K562 (cell line): ENCODE results near the gene NDOR1. TPM values are rescaled to one million over a fixed set of nuclear protein-coding genes. Genes with fewer than 3 reads are reported as not detected.

Experiments
- CREB3L1 ChIP-seq: fragments of 450-650 bp; IDR thresholded peaks from 2 replicates; pipeline ENCODE4 v1.6.1; 2014; ENCODE audit warnings: low read depth, mild to moderate bottlenecking, moderate library complexity, borderline replicate concordance
- EGR1 ChIP-seq: fragments of 450-650 bp; conservative IDR thresholded peaks from 2 replicates; pipeline ENCODE4 v1.6.1; 2017; ENCODE audit warnings: mild to moderate bottlenecking
- FIP1L1 ChIP-seq: fragments of 200-400 bp; formaldehyde crosslinking; IDR thresholded peaks from 2 replicates; pipeline ENCODE4 v1.6.1; 2018; ENCODE audit warnings: mild to moderate bottlenecking, low read depth, low read length; ENCODE audit not compliant: poor library complexity, severe bottlenecking
- FOXK2 ChIP-seq, 2 experiments: fragments of 450-650 bp; IDR thresholded peaks in 1 of 2; conservative IDR thresholded peaks in 1 of 2; 2 replicates each; pipeline ENCODE4 v1.6.1; 2016; ENCODE audit warnings: low read depth in 2 of 2, mild to moderate bottlenecking in 1 of 2
- KLF13 ChIP-seq: fragments of 450-650 bp; IDR thresholded peaks from 2 replicates; pipeline ENCODE4 v1.6.1; 2016; ENCODE audit warnings: missing genetic modification characterization, low read depth, mild to moderate bottlenecking, missing compliant biosample characterization, moderate library complexity, borderline replicate concordance
- LEF1 ChIP-seq: fragments of 450-650 bp; IDR thresholded peaks from 2 replicates; pipeline ENCODE4 v1.6.1; 2016; ENCODE audit warnings: mild to moderate bottlenecking
- MEF2A ChIP-seq: IDR thresholded peaks from 2 replicates; pipeline ENCODE4 v1.6.1; 2011; ENCODE audit warnings: low read depth, mild to moderate bottlenecking, low read length, moderate library complexity; ENCODE audit not compliant: control insufficient read depth
- NFIC ChIP-seq: fragments of 450-650 bp; IDR thresholded peaks from 2 replicates; pipeline ENCODE4 v1.6.1; 2017; ENCODE audit warnings: mild to moderate bottlenecking, inconsistent platforms
- NR4A1 ChIP-seq, 2 experiments: fragments of 250-450 bp in 1 of 2; fragments of 450-650 bp in 1 of 2; sonication (Bioruptor Pico) in 1 of 2; IDR thresholded peaks; 2 replicates each; pipeline versions ENCODE4 v1.4.0 to v1.6.1; 2016 to 2020; ENCODE audit warnings: mild to moderate bottlenecking in 2 of 2, missing compliant biosample characterization in 1 of 2, missing genetic modification characterization in 1 of 2, moderate library complexity in 1 of 2
- PML ChIP-seq: IDR thresholded peaks from 2 replicates; pipeline ENCODE4 v1.6.1; 2012; ENCODE audit warnings: low read length, inconsistent platforms
- RBM17 ChIP-seq: fragments of 200-400 bp; formaldehyde crosslinking; IDR thresholded peaks from 2 replicates; pipeline ENCODE4 v1.6.1; 2017; ENCODE audit warnings: low read depth, mild to moderate bottlenecking, low read length, borderline replicate concordance
- ZNF3 ChIP-seq: fragments of 250-450 bp; sonication (Bioruptor Pico); IDR thresholded peaks from 2 replicates; pipeline ENCODE4 v1.5.0; 2021; ENCODE audit warnings: mild to moderate bottlenecking, moderate library complexity
- ZNF696 ChIP-seq: fragments of 250-450 bp; sonication (Bioruptor Pico); conservative IDR thresholded peaks from 2 replicates; pipeline ENCODE4 v1.4.0; 2020; ENCODE audit warnings: mild to moderate bottlenecking, moderate library complexity
- polyA plus RNA-seq, 8 experiments: library from polyadenylated mRNA; depleted of rRNA in 4 of 8; stranded (reverse) in 5 of 8; unstranded in 3 of 8; fragments of >200 nt; fragmentation: Nextera tagmentation in 2 of 8; fragmentation: Illumina TruSeq in 1 of 8; extraction: Ambion mirVana in 2 of 8; extraction: Trizol in 1 of 8; gene quantifications; 2 replicates each; pipeline versions ENCODE4 v1.2.1 to v1.2.3, GENCODE V29; 2011 to 2014; ENCODE audit warnings: inconsistent platforms in 1 of 8, missing spikeins in 1 of 8
- total RNA-seq, 7 experiments: library from RNA; depleted of rRNA in 6 of 7; stranded (reverse); fragments of >200 nt in 6 of 7; fragmentation: Illumina TruSeq in 2 of 7; extraction: Trizol in 2 of 7; gene quantifications; 2 replicates each; pipeline versions ENCODE4 v1.2.1 to v1.2.3, GENCODE V29; 2011 to 2021; ENCODE audit warnings: low replicate concordance in 1 of 7
- TF ChIP-seq, protein P1 (sequence below): fragments of 450-650 bp; IDR thresholded peaks from 2 replicates; pipeline ENCODE4 v1.7.1; 2018; ENCODE audit warnings: mild to moderate bottlenecking, low read depth; ENCODE audit not compliant: partially characterized antibody
- TF ChIP-seq, protein P2 (sequence below): IDR thresholded peaks from 2 replicates; pipeline ENCODE4 v1.6.1; 2011; ENCODE audit warnings: borderline replicate concordance, low read depth, mild to moderate bottlenecking, moderate library complexity, low read length; ENCODE audit not compliant: insufficient read depth, poor library complexity, severe bottlenecking
- TF ChIP-seq, protein P3 (sequence below): fragments of 450-650 bp; IDR thresholded peaks from 2 replicates; pipeline ENCODE4 v1.6.1; 2016; ENCODE audit warnings: mild to moderate bottlenecking

The NDOR1 gene
- total and polyA plus RNA-seq, 9 of the 15 experiments (the other 6 are each of a cell fraction or from before 2014, with no cell fraction given), result 0.06 to 36.9 (median 6.9) TPM

DNA sequence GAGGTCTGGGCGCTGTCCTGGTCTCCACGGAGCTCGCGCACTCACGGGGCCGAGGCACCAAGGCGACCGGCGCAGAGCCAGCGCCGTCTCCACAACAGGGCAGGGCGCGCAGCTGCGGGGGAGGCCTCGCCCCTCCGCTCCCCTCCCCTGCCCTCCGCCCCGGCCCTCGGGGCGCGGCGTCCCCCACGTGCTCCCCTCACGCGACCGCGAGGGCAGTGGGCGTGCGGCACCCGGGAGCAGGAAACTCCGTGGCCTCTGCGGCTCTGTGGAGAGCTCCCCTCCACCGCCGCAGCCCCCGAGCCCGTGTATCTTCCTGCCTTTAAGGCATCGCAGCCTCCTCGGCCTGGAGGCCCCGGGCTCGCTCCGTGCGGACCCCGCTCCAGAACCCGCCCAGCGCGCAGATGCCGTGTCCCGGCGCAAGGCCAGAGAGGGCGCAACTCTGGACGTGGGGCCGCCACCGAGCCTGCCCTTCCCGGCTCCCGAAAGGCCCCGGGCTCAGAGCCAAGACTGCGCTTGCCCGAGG is 34.9 kb downstream of the NDOR1 start (continued):
- TF ChIP-seq CREB3L1, result peak; percentile 85; the same call in 1 of the 2 replicates
- TF ChIP-seq, protein P1, sequence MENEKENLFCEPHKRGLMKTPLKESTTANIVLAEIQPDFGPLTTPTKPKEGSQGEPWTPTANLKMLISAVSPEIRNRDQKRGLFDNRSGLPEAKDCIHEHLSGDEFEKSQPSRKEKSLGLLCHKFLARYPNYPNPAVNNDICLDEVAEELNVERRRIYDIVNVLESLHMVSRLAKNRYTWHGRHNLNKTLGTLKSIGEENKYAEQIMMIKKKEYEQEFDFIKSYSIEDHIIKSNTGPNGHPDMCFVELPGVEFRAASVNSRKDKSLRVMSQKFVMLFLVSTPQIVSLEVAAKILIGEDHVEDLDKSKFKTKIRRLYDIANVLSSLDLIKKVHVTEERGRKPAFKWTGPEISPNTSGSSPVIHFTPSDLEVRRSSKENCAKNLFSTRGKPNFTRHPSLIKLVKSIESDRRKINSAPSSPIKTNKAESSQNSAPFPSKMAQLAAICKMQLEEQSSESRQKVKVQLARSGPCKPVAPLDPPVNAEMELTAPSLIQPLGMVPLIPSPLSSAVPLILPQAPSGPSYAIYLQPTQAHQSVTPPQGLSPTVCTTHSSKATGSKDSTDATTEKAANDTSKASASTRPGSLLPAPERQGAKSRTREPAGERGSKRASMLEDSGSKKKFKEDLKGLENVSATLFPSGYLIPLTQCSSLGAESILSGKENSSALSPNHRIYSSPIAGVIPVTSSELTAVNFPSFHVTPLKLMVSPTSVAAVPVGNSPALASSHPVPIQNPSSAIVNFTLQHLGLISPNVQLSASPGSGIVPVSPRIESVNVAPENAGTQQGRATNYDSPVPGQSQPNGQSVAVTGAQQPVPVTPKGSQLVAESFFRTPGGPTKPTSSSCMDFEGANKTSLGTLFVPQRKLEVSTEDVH, result no peak
- peak; percentile 83; the same call in 1 of the 2 replicates for TF ChIP-seq NR4A1 (CRISPR knock-in tag; IDR thresholded peaks at IDR 0.05)
- peak; percentile 74; the same call in 1 of the 2 replicates for TF ChIP-seq NR4A1 (tag; IDR thresholded peaks at IDR 0.05)
- peak; percentile 94 for TF ChIP-seq NFIC
- peak; percentile 48; the same call in 1 of the 2 replicates for TF ChIP-seq PML
- peak; percentile 82 for TF ChIP-seq FIP1L1
- peak; percentile 78 for TF ChIP-seq EGR1
- TF ChIP-seq MEF2A, result no peak
- peak; percentile 77; the same call in 1 of the 2 replicates for TF ChIP-seq KLF13 (tag)
- TF ChIP-seq RBM17, result no peak
- TF ChIP-seq LEF1, result no peak
- no peak for TF ChIP-seq ZNF3 (CRISPR knock-in tag)
- TF ChIP-seq FOXK2 (conservative IDR thresholded peaks at IDR 0.05 in 1 of 2, IDR thresholded peaks at IDR 0.05 in 1 of 2; ENCODE audit: low read depth in 2 of 2), result no peak
- TF ChIP-seq, protein P2, sequence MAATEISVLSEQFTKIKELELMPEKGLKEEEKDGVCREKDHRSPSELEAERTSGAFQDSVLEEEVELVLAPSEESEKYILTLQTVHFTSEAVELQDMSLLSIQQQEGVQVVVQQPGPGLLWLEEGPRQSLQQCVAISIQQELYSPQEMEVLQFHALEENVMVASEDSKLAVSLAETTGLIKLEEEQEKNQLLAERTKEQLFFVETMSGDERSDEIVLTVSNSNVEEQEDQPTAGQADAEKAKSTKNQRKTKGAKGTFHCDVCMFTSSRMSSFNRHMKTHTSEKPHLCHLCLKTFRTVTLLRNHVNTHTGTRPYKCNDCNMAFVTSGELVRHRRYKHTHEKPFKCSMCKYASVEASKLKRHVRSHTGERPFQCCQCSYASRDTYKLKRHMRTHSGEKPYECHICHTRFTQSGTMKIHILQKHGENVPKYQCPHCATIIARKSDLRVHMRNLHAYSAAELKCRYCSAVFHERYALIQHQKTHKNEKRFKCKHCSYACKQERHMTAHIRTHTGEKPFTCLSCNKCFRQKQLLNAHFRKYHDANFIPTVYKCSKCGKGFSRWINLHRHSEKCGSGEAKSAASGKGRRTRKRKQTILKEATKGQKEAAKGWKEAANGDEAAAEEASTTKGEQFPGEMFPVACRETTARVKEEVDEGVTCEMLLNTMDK, result peak; percentile 53
- TF ChIP-seq, protein P3, sequence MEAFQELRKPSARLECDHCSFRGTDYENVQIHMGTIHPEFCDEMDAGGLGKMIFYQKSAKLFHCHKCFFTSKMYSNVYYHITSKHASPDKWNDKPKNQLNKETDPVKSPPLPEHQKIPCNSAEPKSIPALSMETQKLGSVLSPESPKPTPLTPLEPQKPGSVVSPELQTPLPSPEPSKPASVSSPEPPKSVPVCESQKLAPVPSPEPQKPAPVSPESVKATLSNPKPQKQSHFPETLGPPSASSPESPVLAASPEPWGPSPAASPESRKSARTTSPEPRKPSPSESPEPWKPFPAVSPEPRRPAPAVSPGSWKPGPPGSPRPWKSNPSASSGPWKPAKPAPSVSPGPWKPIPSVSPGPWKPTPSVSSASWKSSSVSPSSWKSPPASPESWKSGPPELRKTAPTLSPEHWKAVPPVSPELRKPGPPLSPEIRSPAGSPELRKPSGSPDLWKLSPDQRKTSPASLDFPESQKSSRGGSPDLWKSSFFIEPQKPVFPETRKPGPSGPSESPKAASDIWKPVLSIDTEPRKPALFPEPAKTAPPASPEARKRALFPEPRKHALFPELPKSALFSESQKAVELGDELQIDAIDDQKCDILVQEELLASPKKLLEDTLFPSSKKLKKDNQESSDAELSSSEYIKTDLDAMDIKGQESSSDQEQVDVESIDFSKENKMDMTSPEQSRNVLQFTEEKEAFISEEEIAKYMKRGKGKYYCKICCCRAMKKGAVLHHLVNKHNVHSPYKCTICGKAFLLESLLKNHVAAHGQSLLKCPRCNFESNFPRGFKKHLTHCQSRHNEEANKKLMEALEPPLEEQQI, result no peak
- no peak for TF ChIP-seq ZNF696
